Mucosa of descending colon (tissue), 3 donors: ENCODE data around the gene PLCD1. TPM values are rescaled to one million over a fixed set of nuclear protein-coding genes. Genes with fewer than 3 reads are reported as not detected.
A peak's percentile ranks its signal among the peaks of the same experiment; 100 is the strongest.

Source experiments
- ATAC-seq: fragments of 200-7000 bp; cut with Tn5 transposase; one replicate; pipeline ENCODE4 v1.9.1; 2020; ENCODE audit warnings: mild to moderate bottlenecking, moderate library complexity
- DNase-seq, 3 donors: peaks; one replicate each; pipeline ENCODE4 v3.0.0-alpha.2; 2020
- H3K36me3 ChIP-seq: fragments of 200-600 bp; one replicate; pipeline ENCODE4 v1.8.0; 2021; ENCODE audit warnings: low read depth, mild to moderate bottlenecking
- H3K4me1 ChIP-seq: fragments of 200-600 bp; one replicate; pipeline ENCODE4 v1.8.0; 2021; ENCODE audit warnings: low read depth, mild to moderate bottlenecking
- H3K4me3 ChIP-seq: fragments of 200-600 bp; one replicate; pipeline ENCODE4 v1.8.0; 2021; ENCODE audit warnings: mild to moderate bottlenecking
- H3K9me3 ChIP-seq: fragments of 200-600 bp; one replicate; pipeline ENCODE4 v1.8.0; 2021; ENCODE audit warnings: mild to moderate bottlenecking
- CTCF ChIP-seq: fragments of 200-600 bp; IDR thresholded peaks from one replicate; pipeline ENCODE4 v1.8.0; 2022; ENCODE audit warnings: antibody characterized with exemption, mild to moderate bottlenecking
- intact Hi-C, 2 donors: fragments of 100-400 bp; cut with DNase I in 1 of 2; cut with micrococcal nuclease in 1 of 2; formaldehyde crosslinking; loops; one replicate each; pipeline versions ENCODE4 v1.11.0 to v1.11.1; 2022; cut with DNase I, micrococcal nuclease
- total RNA-seq, 3 donors: library from RNA; stranded (reverse); fragmentation: NEBNext Ultra II Directional in 2 of 3; extraction: Animal tissue kit (Norgen Biotek cat#: 25700) in 2 of 3; gene quantifications; one replicate each; pipeline versions ENCODE4 v1.2.1 to v1.2.4, GENCODE V29; 2021 to 2023
- donor health status: DM: no; HTN: no; CAD: no; lungs with moderate emphysema.
- donor health status: DM: no; HTN: no; CAD: no.
- donor health status: DM: no; HTN: yes; CAD: no.

PLCD1 gene
- total RNA-seq, 3 donors from 2014 or later = 38.2 to 113 (median 66.5) TPM

- DNase-seq = peak; percentile 65 to 86 (median 78)
- Histone ChIP-seq H3K9me3 (no peaks in the 10 kb centered on the region), H3K4me1 (peaks cover 38% of the 10 kb centered on the region), H3K36me3 (no peaks in the 10 kb centered on the region), H3K4me3 (no peak overlapping the region)
- ATAC-seq = peak; percentile 68
- TF ChIP-seq CTCF = no peak
- intact Hi-C loops = no loop called here
Measured at GRCh38 chr3:37992271-37993066, 37.0 kb downstream of the PLCD1 start.

DNA sequence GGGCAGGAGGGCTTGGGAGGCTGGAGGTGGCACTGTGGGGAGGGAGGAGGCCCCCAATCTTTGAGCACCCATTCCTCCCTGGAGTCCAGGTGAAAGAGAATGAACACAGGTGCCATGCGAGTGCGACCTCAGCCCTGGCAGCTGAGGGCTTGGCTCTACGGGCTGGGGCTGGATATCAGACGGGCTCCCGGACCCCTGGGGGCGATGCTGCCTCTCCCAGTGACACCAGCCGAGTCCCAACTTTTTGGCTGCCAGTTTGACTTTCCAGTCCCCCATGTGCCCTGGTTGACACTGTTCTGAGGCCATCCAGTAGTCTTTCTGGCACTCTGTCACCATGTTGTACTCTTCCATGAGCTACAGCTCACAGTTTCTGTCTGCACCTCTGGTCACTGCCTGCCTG, 37.6 kb downstream of the PLCD1 start:
- Histone ChIP-seq H3K9me3 (no peaks in the 10 kb centered on the region), H3K4me1 (peaks cover 36% of the 10 kb centered on the region), H3K36me3 (no peaks in the 10 kb centered on the region), H3K4me3 (no peak overlapping the region)
- peak in 2 of 3 donors; percentile 46 to 56 for DNase-seq
- no peak for ATAC-seq
- no peak for TF ChIP-seq CTCF
- intact Hi-C loops = no loop called here

GRCh38 chr3:37991109-37991508, 38.3 kb downstream of the PLCD1 start:
- DNase-seq = peak in 1 of 3 donors; percentile 64
- TF ChIP-seq CTCF = no peak
- no peaks in the 10 kb centered on the region for H3K36me3 ChIP-seq
- peaks cover 40% of the 10 kb centered on the region for H3K4me1 ChIP-seq
- ATAC-seq = peak; percentile 12
- no peak overlapping the region for H3K4me3 ChIP-seq
- intact Hi-C loops = no loop called here
- no peaks in the 10 kb centered on the region for H3K9me3 ChIP-seq

DNA sequence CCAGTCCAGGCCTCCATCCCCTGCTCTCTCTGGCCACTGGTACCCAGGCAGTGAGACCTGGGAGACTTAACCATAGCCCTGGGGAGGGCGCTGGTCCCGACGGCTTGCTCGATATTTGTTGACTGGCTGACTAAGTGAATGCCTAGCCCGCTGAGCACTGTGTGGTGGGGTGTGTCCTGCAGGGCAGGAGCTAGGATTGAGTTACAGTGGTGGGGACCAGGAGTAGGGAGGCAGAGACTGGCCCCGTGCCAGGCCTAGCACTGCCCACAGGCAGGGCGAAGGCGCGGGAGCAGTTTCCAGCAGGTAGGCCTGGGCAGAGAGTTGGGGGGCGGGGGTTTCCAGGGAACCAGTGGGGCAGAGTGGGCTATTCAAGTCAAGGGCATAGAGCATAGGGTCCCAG, 38.9 kb downstream of the PLCD1 start, which contains the start of gene VILL:
Gene VILL (plus strand): TSS at position 260 of the 400 bp plus-strand sequence. CDS start 2,887 bp downstream, outside the sequence.
- H3K36me3 ChIP-seq = no peaks in the 10 kb centered on the region
- peaks cover 44% of the 10 kb centered on the region for H3K4me1 ChIP-seq
- intact Hi-C loops = no loop called here
- H3K9me3 ChIP-seq = no peaks in the 10 kb centered on the region
- no peak for TF ChIP-seq CTCF
- ATAC-seq = peak; percentile 57
- H3K4me3 ChIP-seq = no peak within 1 kb of the TSS
- DNase-seq = peak; percentile 91 to 92 (median 92)

GRCh38 chr3:37989821-37990480, 39.5 kb downstream of the PLCD1 start:
- H3K4me3 ChIP-seq = no peak overlapping the region
- intact Hi-C loops = no loop called here
- peak in 2 of 3 donors; percentile 31 to 44 for DNase-seq

More at GRCh38 chr3:37989821-37990480, 39.5 kb downstream of the PLCD1 start:
- Histone ChIP-seq H3K36me3 (no peaks in the 10 kb centered on the region), H3K4me1 (peaks cover 43% of the 10 kb centered on the region), H3K9me3 (no peaks in the 10 kb centered on the region)
- no peak for TF ChIP-seq CTCF
- ATAC-seq = no peak
